SK-N-SH (cell line): Measurements from ENCODE around the gene MED27.

ENCODE experiments used
- CTCF ChIP-seq: fragments of 200-600 bp; sonication (generic); IDR thresholded peaks from 2 replicates; pipeline ENCODE4 v1.6.1; 2017; ENCODE audit warnings: antibody characterized with exemption, mild to moderate bottlenecking, moderate library complexity
- EP300 ChIP-seq, 2 experiments: IDR thresholded peaks; 2 replicates each; pipeline versions ENCODE4 v1.4.0 to v1.6.1; 2012; ENCODE audit warnings: borderline replicate concordance in 1 of 2, low read depth in 1 of 2, low read length in 1 of 2
- EZH2phosphoT487 ChIP-seq: fragments of 200-600 bp; sonication (generic); IDR thresholded peaks from 2 replicates; pipeline ENCODE4 v1.6.1; 2017; ENCODE audit warnings: low read depth, mixed run types, mild to moderate bottlenecking, antibody characterized with exemption, moderate library complexity, borderline replicate concordance
- FOXM1 ChIP-seq: IDR thresholded peaks from 2 replicates; pipeline ENCODE4 v1.4.0; 2012; ENCODE audit warnings: low read depth, mild to moderate bottlenecking
- JUND ChIP-seq: IDR thresholded peaks from 2 replicates; pipeline ENCODE4 v1.4.0; 2012
- MAX ChIP-seq: IDR thresholded peaks from 2 replicates; pipeline ENCODE4 v1.4.0; 2012; ENCODE audit warnings: low read depth
- MXI1 ChIP-seq: IDR thresholded peaks from 2 replicates; pipeline ENCODE4 v1.6.1; 2012; ENCODE audit warnings: mild to moderate bottlenecking, low read depth, low read length, improper control_type of control experiment
- PBX3 ChIP-seq: IDR thresholded peaks from 2 replicates; pipeline ENCODE4; 2012
- POLR2AphosphoS5 ChIP-seq: IDR thresholded peaks from 2 replicates; pipeline ENCODE4 v1.6.1; 2012; ENCODE audit warnings: low read depth, low read length
- RAD21 ChIP-seq: IDR thresholded peaks from 2 replicates; pipeline ENCODE4 v1.6.1; 2012; ENCODE audit warnings: mild to moderate bottlenecking, low read length
- RFX5 ChIP-seq: IDR thresholded peaks from 2 replicates; pipeline ENCODE4 v1.6.1; 2012; ENCODE audit warnings: mild to moderate bottlenecking, improper control_type of control experiment, low read length
- RXRA ChIP-seq: IDR thresholded peaks from 2 replicates; pipeline ENCODE4 v1.4.0; 2012; ENCODE audit warnings: low read depth, mild to moderate bottlenecking, borderline replicate concordance
- TAF1 ChIP-seq: IDR thresholded peaks from 2 replicates; pipeline ENCODE4 v1.6.1; 2012; ENCODE audit warnings: low read depth, mild to moderate bottlenecking, low read length, moderate library complexity, borderline replicate concordance
- USF2 ChIP-seq: fragments of 150-350 bp; IDR thresholded peaks from 2 replicates; pipeline ENCODE4 v1.6.1; 2017; ENCODE audit warnings: antibody characterized with exemption, low read length, low read depth, borderline replicate concordance

GRCh38 chr9:131899296-131900228 is 180.1 kb downstream of the MED27 start:
- TF ChIP-seq EZH2phosphoT487 (no peak), CTCF (no peak), RXRA (no peak), FOXM1 (no peak), TAF1 (no peak), MAX (no peak), MXI1 (no peak), JUND (no peak), USF2 (no peak), RAD21 (peak; percentile 27; the same call in 1 of the 2 replicates), POLR2AphosphoS5 (no peak), RFX5 (no peak), EP300 (IDR thresholded peaks at IDR 0.05; ENCODE audit: borderline replicate concordance in 1 of 2, low read depth in 1 of 2, low read length in 1 of 2) (no peak), PBX3 (no peak)
